Left forelimb (tissue), 1 donor: Measurements from ENCODE around the gene GJB6.

ENCODE experiments used
- DNase-seq: peaks from one replicate; pipeline ENCODE4 v3.0.0-alpha.2; 2018; ENCODE audit warnings: low spot score

The GJB6 gene

GRCh38 chr13:20186771-20187170 lies 45.3 kb downstream of the GJB6 start:
- DNase-seq, result no peak

- no peak for DNase-seq
These were observed 46.6 kb downstream of the GJB6 start for GRCh38 chr13:20185366-20186056.

GRCh38 chr13:20182231-20182846 lies 49.8 kb downstream of the GJB6 start:
- DNase-seq, result no peak

GRCh38 chr13:20181188-20181587 lies 50.9 kb downstream of the GJB6 start:
- no peak for DNase-seq

GRCh38 chr13:20178156-20178555 lies 54.0 kb downstream of the GJB6 start:
- DNase-seq, result no peak

GRCh38 chr13:20177049-20177831 lies 54.9 kb downstream of the GJB6 start:
- DNase-seq, result no peak

- DNase-seq, result no peak
These were observed 56.0 kb downstream of the GJB6 start for GRCh38 chr13:20175907-20176652.

- no peak for DNase-seq
These were observed 56.7 kb downstream of the GJB6 start for GRCh38 chr13:20175406-20175794.

GRCh38 chr13:20174656-20175405 lies 57.3 kb downstream of the GJB6 start:
- DNase-seq, result no peak

GRCh38 chr13:20173116-20173746 lies 58.9 kb downstream of the GJB6 start:
- DNase-seq, result no peak
